Gastrocnemius medialis (tissue), 4 donors: ENCODE data around the gene PLEKHB2.

ENCODE experiments used
- CTCF ChIP-seq, 5 experiments: fragments of 450-650 bp in 3 of 5; fragments of 200-600 bp in 2 of 5; sonication (generic) in 2 of 5; IDR thresholded peaks in 4 of 5; conservative IDR thresholded peaks in 1 of 5; 1 replicate in 4 of 5; 2 replicates in 1 of 5; pipeline ENCODE4 v1.5.1; 2016 to 2019; ENCODE audit warnings: antibody characterized with exemption in 5 of 5, mild to moderate bottlenecking in 3 of 5, moderate library complexity in 3 of 5
- POLR2A ChIP-seq, 2 donors: fragments of 450-650 bp; IDR thresholded peaks; one replicate each; pipeline ENCODE4 v1.6.1; 2017; ENCODE audit warnings: antibody characterized with exemption in 2 of 2, mild to moderate bottlenecking in 2 of 2, moderate library complexity in 2 of 2

GRCh38 chr2:131140581-131140980 is 35.4 kb downstream of the PLEKHB2 start:
- TF ChIP-seq POLR2A (IDR thresholded peaks at IDR 0.05) (no peak), CTCF (IDR thresholded peaks at IDR 0.05 in 4 of 5, conservative IDR thresholded peaks at IDR 0.05 in 1 of 5) (no peak)
